Parathyroid adenoma (tissue), 2 donors: ENCODE measurements around the gene ASTN2.

Source experiments
- H2AFZ ChIP-seq: fragments of 300-600 bp; sonication (generic); one replicate; pipeline ENCODE4 v1.7.0; 2017; ENCODE audit warnings: antibody characterized with exemption, mild to moderate bottlenecking
- H3K27ac ChIP-seq: fragments of 300-600 bp; sonication (generic); one replicate; pipeline ENCODE4 v1.7.0; 2017
- H3K27me3 ChIP-seq: fragments of 300-600 bp; sonication (generic); one replicate; pipeline ENCODE4 v1.7.0; 2017; ENCODE audit warnings: low read length; ENCODE audit not compliant: control insufficient read depth, insufficient read depth
- H3K36me3 ChIP-seq: fragments of 300-600 bp; sonication (generic); one replicate; pipeline ENCODE4 v1.7.0; 2017; ENCODE audit warnings: low read length; ENCODE audit not compliant: control insufficient read depth, insufficient read depth
- H3K4me1 ChIP-seq: fragments of 300-600 bp; sonication (generic); one replicate; pipeline ENCODE4 v1.7.0; 2017; ENCODE audit warnings: control low read depth
- H3K4me2 ChIP-seq: fragments of 300-600 bp; sonication (generic); one replicate; pipeline ENCODE4 v1.7.0; 2017; ENCODE audit warnings: low read length
- H3K4me3 ChIP-seq: fragments of 300-600 bp; sonication (generic); one replicate; pipeline ENCODE4 v1.7.0; 2017; ENCODE audit warnings: low read depth, low read length
- H3K79me2 ChIP-seq: fragments of 300-600 bp; sonication (generic); one replicate; pipeline ENCODE4 v1.7.0; 2017; ENCODE audit warnings: control low read depth
- H3K9ac ChIP-seq: fragments of 300-600 bp; sonication (generic); one replicate; pipeline ENCODE4 v1.7.0; 2017; ENCODE audit warnings: mild to moderate bottlenecking
- H3K9me3 ChIP-seq: fragments of 300-600 bp; sonication (generic); one replicate; pipeline ENCODE4 v1.7.0; 2017; ENCODE audit warnings: low read length; ENCODE audit not compliant: control insufficient read depth
- CTCF ChIP-seq: fragments of 300-600 bp; sonication (generic); IDR thresholded peaks from one replicate; pipeline ENCODE4 v1.7.0; 2017; ENCODE audit warnings: antibody characterized with exemption, mild to moderate bottlenecking
- donor health status: primary hyperparathyroidism.

ASTN2 gene

GRCh38 chr9:116870566-116870965 is 544.3 kb downstream of the ASTN2 start:
- Histone ChIP-seq H3K4me3 (no peak overlapping the region), H3K36me3 (no peaks in the 10 kb centered on the region), H3K9me3 (no peaks in the 10 kb centered on the region), H3K4me2 (no peak overlapping the region), H3K9ac (no peak overlapping the region), H2AFZ (no peak overlapping the region), H3K27ac (no peak overlapping the region), H3K27me3 (no peaks in the 10 kb centered on the region), H3K4me1 (no peaks in the 10 kb centered on the region), H3K79me2 (no peaks in the 10 kb centered on the region)
- TF ChIP-seq CTCF: no peak

GRCh38 chr9:116868201-116868600 is 546.7 kb downstream of the ASTN2 start:
- H3K27ac ChIP-seq: no peak overlapping the region
- no peak overlapping the region for H3K4me3 ChIP-seq
- no peak for TF ChIP-seq CTCF
- no peak overlapping the region for H3K9ac ChIP-seq
- no peaks in the 10 kb centered on the region for H3K36me3 ChIP-seq
- no peak overlapping the region for H3K4me2 ChIP-seq
- no peaks in the 10 kb centered on the region for H3K27me3 ChIP-seq
- no peaks in the 10 kb centered on the region for H3K79me2 ChIP-seq
- H3K4me1 ChIP-seq: no peaks in the 10 kb centered on the region
- H3K9me3 ChIP-seq: no peaks in the 10 kb centered on the region
- no peak overlapping the region for H2AFZ ChIP-seq

- Histone ChIP-seq H3K9ac (no peak overlapping the region), H3K27ac (no peak overlapping the region), H3K4me3 (no peak overlapping the region), H3K79me2 (no peaks in the 10 kb centered on the region), H3K9me3 (no peaks in the 10 kb centered on the region), H3K4me2 (no peak overlapping the region), H2AFZ (no peak overlapping the region), H3K27me3 (no peaks in the 10 kb centered on the region), H3K4me1 (no peaks in the 10 kb centered on the region), H3K36me3 (no peaks in the 10 kb centered on the region)
- no peak for TF ChIP-seq CTCF
Observed at GRCh38 chr9:116861321-116861720, 553.5 kb downstream of the ASTN2 start.

- H3K9ac ChIP-seq: no peak overlapping the region
- no peak overlapping the region for H3K4me2 ChIP-seq
- H3K4me3 ChIP-seq: no peak overlapping the region
- H3K4me1 ChIP-seq: no peaks in the 10 kb centered on the region
- no peaks in the 10 kb centered on the region for H3K79me2 ChIP-seq
- H3K27me3 ChIP-seq: no peaks in the 10 kb centered on the region
- no peaks in the 10 kb centered on the region for H3K36me3 ChIP-seq
- TF ChIP-seq CTCF: peak; percentile 57
- H2AFZ ChIP-seq: no peak overlapping the region
- H3K27ac ChIP-seq: no peak overlapping the region
- no peaks in the 10 kb centered on the region for H3K9me3 ChIP-seq
Observed at GRCh38 chr9:116860509-116861120, 554.2 kb downstream of the ASTN2 start.

GRCh38 chr9:116859763-116860162 is 555.1 kb downstream of the ASTN2 start:
- no peaks in the 10 kb centered on the region for H3K36me3 ChIP-seq
- no peak overlapping the region for H3K4me2 ChIP-seq
- H3K9ac ChIP-seq: no peak overlapping the region
- no peak overlapping the region for H3K27ac ChIP-seq
- no peaks in the 10 kb centered on the region for H3K9me3 ChIP-seq
- no peaks in the 10 kb centered on the region for H3K79me2 ChIP-seq
- H3K4me3 ChIP-seq: no peak overlapping the region
- TF ChIP-seq CTCF: no peak
- no peak overlapping the region for H2AFZ ChIP-seq
- no peaks in the 10 kb centered on the region for H3K4me1 ChIP-seq
- no peaks in the 10 kb centered on the region for H3K27me3 ChIP-seq
